ENCODE measurements around the gene TMEM190. TPM values are rescaled to one million over a fixed set of nuclear protein-coding genes. Genes with fewer than 3 reads are reported as not detected.
"Not testable (repeated sequence)": the region's sequence is repeated elsewhere in the genome, so short reads cannot be mapped to it uniquely, and the experiment has no call there.

Gene TMEM190
- total RNA-seq, 1 donor from 2014 or later, result not detected

GRCh38 chr19:55389386-55390317 is 13.0 kb downstream of the TMEM190 start:
- no peak for DNase-seq (ENCODE audit: low read depth in 2 of 2)

GRCh38 chr19:55390461-55390880 is 13.8 kb downstream of the TMEM190 start:
- DNase-seq (ENCODE audit: low read depth in 2 of 2), result no peak

- DNase-seq (ENCODE audit: low read depth in 2 of 2), result no peak
These were observed 14.6 kb downstream of the TMEM190 start for GRCh38 chr19:55391191-55391670.

- DNase-seq (ENCODE audit: low read depth in 2 of 2), result no peak
These were observed 15.3 kb downstream of the TMEM190 start for GRCh38 chr19:55391702-55392615.

GRCh38 chr19:55392820-55393761 is 16.5 kb downstream of the TMEM190 start:
- no peak for DNase-seq (ENCODE audit: low read depth in 2 of 2)

GRCh38 chr19:55398200-55398925 is 21.7 kb downstream of the TMEM190 start:
- no peak for DNase-seq (ENCODE audit: low read depth in 2 of 2)

GRCh38 chr19:55400281-55401087 is 23.9 kb downstream of the TMEM190 start:
- DNase-seq (ENCODE audit: low read depth in 2 of 2), result no peak

GRCh38 chr19:55401390-55401789 is 24.8 kb downstream of the TMEM190 start:
- not testable (repeated sequence) for DNase-seq (ENCODE audit: low read depth in 2 of 2)

- no peak for DNase-seq (ENCODE audit: low read depth in 2 of 2)
These were observed 25.9 kb downstream of the TMEM190 start for GRCh38 chr19:55402509-55402908.

- no peak for DNase-seq (ENCODE audit: low read depth in 2 of 2)
These were observed 29.0 kb downstream of the TMEM190 start for GRCh38 chr19:55405638-55406037.

- DNase-seq (ENCODE audit: low read depth in 2 of 2), result no peak
These were observed 29.6 kb downstream of the TMEM190 start for GRCh38 chr19:55406091-55406825.

GRCh38 chr19:55406826-55407549 is 30.4 kb downstream of the TMEM190 start:
- DNase-seq (ENCODE audit: low read depth in 2 of 2), result peak in 1 of 2 donors; percentile 36

- DNase-seq (ENCODE audit: low read depth in 2 of 2), result not testable (repeated sequence)
These were observed 30.8 kb downstream of the TMEM190 start, which contains the start of gene UBE2S for GRCh38 chr19:55407550-55407799. TSS of gene UBE2S (minus strand) at chr19:55407788. CDS start at chr19:55407589, 199 bp downstream.

GRCh38 chr19:55407800-55408532 is 31.3 kb downstream of the TMEM190 start:
- peak; percentile 99 to 100 for DNase-seq (ENCODE audit: low read depth in 2 of 2)

GRCh38 chr19:55408533-55408872 is 31.9 kb downstream of the TMEM190 start:
- DNase-seq (ENCODE audit: low read depth in 2 of 2), result no peak

- DNase-seq (ENCODE audit: low read depth in 2 of 2), result not testable (repeated sequence)
These were observed 32.6 kb downstream of the TMEM190 start for GRCh38 chr19:55409179-55409578.

- no peak for DNase-seq (ENCODE audit: low read depth in 2 of 2)
These were observed 33.5 kb downstream of the TMEM190 start for GRCh38 chr19:55410168-55410567.
